Activated naive CD8-positive, alpha-beta T cell (primary cell): Measurements from ENCODE around the gene CAMK2N2.

ENCODE experiments used
- H3K27ac Mint-ChIP-seq: one replicate; pipeline ENCODE4 v1.8.0; 2021; ENCODE audit warnings: mixed read lengths
- H3K27me3 Mint-ChIP-seq: one replicate; pipeline ENCODE4 v1.8.0; 2021; ENCODE audit warnings: mixed read lengths
- H3K36me3 Mint-ChIP-seq: one replicate; pipeline ENCODE4 v1.8.0; 2021; ENCODE audit warnings: mixed read lengths
- H3K4me1 Mint-ChIP-seq: one replicate; pipeline ENCODE4 v1.8.0; 2021; ENCODE audit warnings: low read depth, mixed read lengths
- H3K4me3 Mint-ChIP-seq: one replicate; pipeline ENCODE4 v1.8.0; 2021; ENCODE audit warnings: mild to moderate bottlenecking, mixed read lengths
- H3K9me3 Mint-ChIP-seq: one replicate; pipeline ENCODE4 v1.8.0; 2021; ENCODE audit warnings: low read depth, mixed read lengths

The CAMK2N2 gene

GRCh38 chr3:184258926-184259325 is 2.4 kb downstream of the CAMK2N2 start:
- Mint-ChIP-seq H3K4me1 (peaks cover 21% of the 10 kb centered on the region), H3K9me3 (no peaks in the 10 kb centered on the region), H3K27ac (no peak overlapping the region), H3K4me3 (peak overlapping the region; percentile 33), H3K36me3 (peaks cover 12% of the 10 kb centered on the region), H3K27me3 (peaks cover 10% of the 10 kb centered on the region)

GRCh38 chr3:184257083-184257915 is 4.1 kb downstream of the CAMK2N2 start:
- peaks cover 15% of the 10 kb centered on the region for H3K36me3 Mint-ChIP-seq
- H3K4me1 Mint-ChIP-seq = peaks cover 17% of the 10 kb centered on the region
- no peak overlapping the region for H3K27ac Mint-ChIP-seq
- no peaks in the 10 kb centered on the region for H3K9me3 Mint-ChIP-seq
- no peak overlapping the region for H3K4me3 Mint-ChIP-seq
- H3K27me3 Mint-ChIP-seq = peaks cover 7% of the 10 kb centered on the region

- H3K27ac Mint-ChIP-seq = peak overlapping the region; percentile 17
- H3K4me1 Mint-ChIP-seq = peaks cover 12% of the 10 kb centered on the region
- no peaks in the 10 kb centered on the region for H3K9me3 Mint-ChIP-seq
- peaks cover 15% of the 10 kb centered on the region for H3K36me3 Mint-ChIP-seq
- no peak overlapping the region for H3K4me3 Mint-ChIP-seq
- peaks cover 2% of the 10 kb centered on the region for H3K27me3 Mint-ChIP-seq
These were observed 5.9 kb downstream of the CAMK2N2 start for GRCh38 chr3:184255291-184256039.

GRCh38 chr3:184250167-184250828 is 11.1 kb downstream of the CAMK2N2 start:
- peaks cover 10% of the 10 kb centered on the region for H3K4me1 Mint-ChIP-seq
- H3K27ac Mint-ChIP-seq = peak overlapping the region; percentile 98
- H3K27me3 Mint-ChIP-seq = no peaks in the 10 kb centered on the region
- peaks cover 4% of the 10 kb centered on the region for H3K36me3 Mint-ChIP-seq
- H3K4me3 Mint-ChIP-seq = peak overlapping the region; percentile 94
- no peaks in the 10 kb centered on the region for H3K9me3 Mint-ChIP-seq

GRCh38 chr3:184249412-184250166 is 11.8 kb downstream of the CAMK2N2 start, which contains the start of gene EEF1AKMT4:
Gene EEF1AKMT4, plus strand, starts transcription at chr3:184249672. Its CDS starts 23 bp downstream, at chr3:184249695.
- peaks cover 5% of the 10 kb centered on the region for H3K36me3 Mint-ChIP-seq
- no peaks in the 10 kb centered on the region for H3K9me3 Mint-ChIP-seq
- peak within 1 kb of the TSS; percentile 94 for H3K4me3 Mint-ChIP-seq
- peak within 1 kb of the TSS; percentile 98 for H3K27ac Mint-ChIP-seq
- no peaks in the 10 kb centered on the region for H3K27me3 Mint-ChIP-seq
- H3K4me1 Mint-ChIP-seq = peaks cover 13% of the 10 kb centered on the region

GRCh38 chr3:184248454-184249411 is 12.6 kb downstream of the CAMK2N2 start, which contains the start of gene ALG3:
Gene ALG3, minus strand, starts transcription at chr3:184248962. Its CDS starts 22 bp downstream, at chr3:184248940.
- H3K4me1 Mint-ChIP-seq = peaks cover 13% of the 10 kb centered on the region
- H3K27ac Mint-ChIP-seq = peak within 1 kb of the TSS; percentile 98
- peak within 1 kb of the TSS; percentile 94 for H3K4me3 Mint-ChIP-seq
- H3K27me3 Mint-ChIP-seq = no peaks in the 10 kb centered on the region
- peaks cover 5% of the 10 kb centered on the region for H3K36me3 Mint-ChIP-seq
- no peaks in the 10 kb centered on the region for H3K9me3 Mint-ChIP-seq

GRCh38 chr3:184242297-184242685 is 19.1 kb downstream of the CAMK2N2 start:
- H3K9me3 Mint-ChIP-seq = no peaks in the 10 kb centered on the region
- H3K4me3 Mint-ChIP-seq = no peak overlapping the region
- H3K27ac Mint-ChIP-seq = no peak overlapping the region

GRCh38 chr3:184241447-184242296 is 19.7 kb downstream of the CAMK2N2 start:
- no peak overlapping the region for H3K27ac Mint-ChIP-seq
- no peak overlapping the region for H3K4me3 Mint-ChIP-seq
- peaks cover 5% of the 10 kb centered on the region for H3K4me1 Mint-ChIP-seq
- no peaks in the 10 kb centered on the region for H3K27me3 Mint-ChIP-seq
- no peaks in the 10 kb centered on the region for H3K9me3 Mint-ChIP-seq
- peaks cover 3% of the 10 kb centered on the region for H3K36me3 Mint-ChIP-seq

More at GRCh38 chr3:184242297-184242685, 19.1 kb downstream of the CAMK2N2 start:
- Mint-ChIP-seq H3K27me3 (no peaks in the 10 kb centered on the region), H3K4me1 (peaks cover 5% of the 10 kb centered on the region), H3K36me3 (peaks cover 3% of the 10 kb centered on the region)

GRCh38 chr3:184241141-184241446 is 20.3 kb downstream of the CAMK2N2 start:
- no peaks in the 10 kb centered on the region for H3K27me3 Mint-ChIP-seq
- H3K4me1 Mint-ChIP-seq = peaks cover 5% of the 10 kb centered on the region
- H3K4me3 Mint-ChIP-seq = no peak overlapping the region
- H3K36me3 Mint-ChIP-seq = peaks cover 3% of the 10 kb centered on the region
- H3K9me3 Mint-ChIP-seq = no peaks in the 10 kb centered on the region
- H3K27ac Mint-ChIP-seq = no peak overlapping the region

- Mint-ChIP-seq H3K4me1 (peaks cover 4% of the 10 kb centered on the region), H3K27me3 (no peaks in the 10 kb centered on the region), H3K27ac (no peak overlapping the region), H3K4me3 (no peak overlapping the region), H3K9me3 (no peaks in the 10 kb centered on the region), H3K36me3 (peaks cover 3% of the 10 kb centered on the region)
These were observed 20.8 kb downstream of the CAMK2N2 start for GRCh38 chr3:184240384-184241140.

- H3K9me3 Mint-ChIP-seq = no peaks in the 10 kb centered on the region
- no peaks in the 10 kb centered on the region for H3K27me3 Mint-ChIP-seq
- H3K4me1 Mint-ChIP-seq = no peaks in the 10 kb centered on the region
- peaks cover under 1% of the 10 kb centered on the region for H3K36me3 Mint-ChIP-seq
- H3K27ac Mint-ChIP-seq = no peak overlapping the region
- H3K4me3 Mint-ChIP-seq = no peak overlapping the region
These were observed 21.6 kb downstream of the CAMK2N2 start for GRCh38 chr3:184239708-184240107.

GRCh38 chr3:184239221-184239620 is 22.1 kb downstream of the CAMK2N2 start:
- no peaks in the 10 kb centered on the region for H3K4me1 Mint-ChIP-seq
- no peaks in the 10 kb centered on the region for H3K36me3 Mint-ChIP-seq
- H3K27ac Mint-ChIP-seq = no peak overlapping the region
- no peaks in the 10 kb centered on the region for H3K27me3 Mint-ChIP-seq
- no peaks in the 10 kb centered on the region for H3K9me3 Mint-ChIP-seq
- no peak overlapping the region for H3K4me3 Mint-ChIP-seq
